SK-N-SH treated with all-trans-retinoic acid at 6 μM for 48 hours (cell line): ENCODE results near the gene ARHGAP12.

Experiments
- ARNTL ChIP-seq: fragments of 450-650 bp; formaldehyde crosslinking; IDR thresholded peaks from 2 replicates; pipeline ENCODE4 v1.5.0; 2020; ENCODE audit warnings: low read depth, mild to moderate bottlenecking, moderate library complexity, borderline replicate concordance
- BACH2 ChIP-seq: fragments of 250-450 bp; sonication (Bioruptor Pico); IDR thresholded peaks from 2 replicates; pipeline ENCODE4 v1.9.0; 2021; ENCODE audit warnings: mild to moderate bottlenecking, borderline replicate concordance
- GLIS3 ChIP-seq: fragments of 250-450 bp; sonication (Bioruptor Pico); IDR thresholded peaks from 2 replicates; pipeline ENCODE4 v1.5.0; 2020; ENCODE audit warnings: mild to moderate bottlenecking, moderate library complexity
- ISL1 ChIP-seq: fragments of 250-450 bp; sonication (Bioruptor Pico); IDR thresholded peaks from 2 replicates; pipeline ENCODE4 v2.1.2; 2022; ENCODE audit warnings: mild to moderate bottlenecking, moderate library complexity
- OSR1 ChIP-seq: fragments of 250-450 bp; sonication (Bioruptor Pico); IDR thresholded peaks from 2 replicates; pipeline ENCODE4 v1.8.0; 2022; ENCODE audit warnings: moderate library complexity, mild to moderate bottlenecking, inconsistent platforms
- RARB ChIP-seq: fragments of 250-450 bp; sonication (Bioruptor Pico); IDR thresholded peaks from 2 replicates; pipeline ENCODE4 v1.8.0; 2021; ENCODE audit warnings: mild to moderate bottlenecking, moderate library complexity
- ZFP3 ChIP-seq: fragments of 250-450 bp; sonication (Bioruptor Pico); IDR thresholded peaks from 2 replicates; pipeline ENCODE4 v1.5.0; 2020; ENCODE audit warnings: mild to moderate bottlenecking, moderate library complexity
- ZFP30 ChIP-seq: fragments of 450-650 bp; formaldehyde crosslinking; IDR thresholded peaks from 2 replicates; pipeline ENCODE4 v1.5.0; 2022; ENCODE audit warnings: mild to moderate bottlenecking, moderate library complexity
- TF ChIP-seq, protein P1 (sequence below): fragments of 250-450 bp; sonication (Bioruptor Pico); IDR thresholded peaks from 2 replicates; pipeline ENCODE4 v1.5.1; 2021; ENCODE audit warnings: mild to moderate bottlenecking, moderate library complexity
- TF ChIP-seq, protein P2 (sequence below): fragments of 250-450 bp; sonication (Bioruptor Pico); IDR thresholded peaks from 2 replicates; pipeline ENCODE4 v1.8.0; 2020; ENCODE audit warnings: mild to moderate bottlenecking, moderate library complexity, borderline replicate concordance
- TF ChIP-seq, protein P3 (sequence below): fragments of 250-450 bp; sonication (Bioruptor Pico); IDR thresholded peaks from 2 replicates; pipeline ENCODE4 v1.8.0; 2021; ENCODE audit warnings: low read depth, mild to moderate bottlenecking, moderate library complexity, borderline replicate concordance
- TF ChIP-seq, protein P4 (sequence below): fragments of 250-450 bp; sonication (Bioruptor Pico); IDR thresholded peaks from 2 replicates; pipeline ENCODE4 v1.5.0; 2020; ENCODE audit warnings: mild to moderate bottlenecking, moderate library complexity

DNA sequence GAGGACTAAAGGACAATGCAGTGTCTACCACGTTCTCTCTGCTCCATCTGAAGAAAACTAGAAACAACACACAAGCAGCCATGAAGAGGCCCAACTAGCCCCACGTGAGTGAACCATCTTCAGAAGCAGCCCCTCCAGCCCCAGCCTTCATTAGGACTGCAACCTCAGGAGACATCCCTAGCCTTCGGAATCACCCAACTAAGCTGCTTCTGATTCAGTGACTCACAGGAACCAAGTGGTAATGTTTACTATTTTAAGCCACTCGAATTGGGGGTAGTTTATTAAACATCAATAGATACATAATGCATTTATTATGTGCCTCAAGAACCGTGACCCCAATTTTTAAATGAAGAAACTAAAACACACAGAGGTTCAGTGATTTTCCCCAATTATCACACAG, 22.6 kb downstream of the ARHGAP12 start:
- TF ChIP-seq RARB (CRISPR knock-in tag), result no peak
- no peak for TF ChIP-seq ZFP30 (CRISPR knock-in tag)
- TF ChIP-seq ZFP3 (CRISPR knock-in tag), result no peak
- TF ChIP-seq OSR1 (CRISPR knock-in tag), result no peak
- TF ChIP-seq, protein P1, sequence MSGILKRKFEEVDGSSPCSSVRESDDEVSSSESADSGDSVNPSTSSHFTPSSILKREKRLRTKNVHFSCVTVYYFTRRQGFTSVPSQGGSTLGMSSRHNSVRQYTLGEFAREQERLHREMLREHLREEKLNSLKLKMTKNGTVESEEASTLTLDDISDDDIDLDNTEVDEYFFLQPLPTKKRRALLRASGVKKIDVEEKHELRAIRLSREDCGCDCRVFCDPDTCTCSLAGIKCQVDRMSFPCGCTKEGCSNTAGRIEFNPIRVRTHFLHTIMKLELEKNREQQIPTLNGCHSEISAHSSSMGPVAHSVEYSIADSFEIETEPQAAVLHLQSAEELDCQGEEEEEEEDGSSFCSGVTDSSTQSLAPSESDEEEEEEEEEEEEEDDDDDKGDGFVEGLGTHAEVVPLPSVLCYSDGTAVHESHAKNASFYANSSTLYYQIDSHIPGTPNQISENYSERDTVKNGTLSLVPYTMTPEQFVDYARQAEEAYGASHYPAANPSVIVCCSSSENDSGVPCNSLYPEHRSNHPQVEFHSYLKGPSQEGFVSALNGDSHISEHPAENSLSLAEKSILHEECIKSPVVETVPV (CRISPR knock-in tag), result no peak
- TF ChIP-seq, protein P2, sequence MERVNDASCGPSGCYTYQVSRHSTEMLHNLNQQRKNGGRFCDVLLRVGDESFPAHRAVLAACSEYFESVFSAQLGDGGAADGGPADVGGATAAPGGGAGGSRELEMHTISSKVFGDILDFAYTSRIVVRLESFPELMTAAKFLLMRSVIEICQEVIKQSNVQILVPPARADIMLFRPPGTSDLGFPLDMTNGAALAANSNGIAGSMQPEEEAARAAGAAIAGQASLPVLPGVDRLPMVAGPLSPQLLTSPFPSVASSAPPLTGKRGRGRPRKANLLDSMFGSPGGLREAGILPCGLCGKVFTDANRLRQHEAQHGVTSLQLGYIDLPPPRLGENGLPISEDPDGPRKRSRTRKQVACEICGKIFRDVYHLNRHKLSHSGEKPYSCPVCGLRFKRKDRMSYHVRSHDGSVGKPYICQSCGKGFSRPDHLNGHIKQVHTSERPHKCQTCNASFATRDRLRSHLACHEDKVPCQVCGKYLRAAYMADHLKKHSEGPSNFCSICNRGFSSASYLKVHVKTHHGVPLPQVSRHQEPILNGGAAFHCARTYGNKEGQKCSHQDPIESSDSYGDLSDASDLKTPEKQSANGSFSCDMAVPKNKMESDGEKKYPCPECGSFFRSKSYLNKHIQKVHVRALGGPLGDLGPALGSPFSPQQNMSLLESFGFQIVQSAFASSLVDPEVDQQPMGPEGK (CRISPR knock-in tag), result no peak
- TF ChIP-seq, protein P3, sequence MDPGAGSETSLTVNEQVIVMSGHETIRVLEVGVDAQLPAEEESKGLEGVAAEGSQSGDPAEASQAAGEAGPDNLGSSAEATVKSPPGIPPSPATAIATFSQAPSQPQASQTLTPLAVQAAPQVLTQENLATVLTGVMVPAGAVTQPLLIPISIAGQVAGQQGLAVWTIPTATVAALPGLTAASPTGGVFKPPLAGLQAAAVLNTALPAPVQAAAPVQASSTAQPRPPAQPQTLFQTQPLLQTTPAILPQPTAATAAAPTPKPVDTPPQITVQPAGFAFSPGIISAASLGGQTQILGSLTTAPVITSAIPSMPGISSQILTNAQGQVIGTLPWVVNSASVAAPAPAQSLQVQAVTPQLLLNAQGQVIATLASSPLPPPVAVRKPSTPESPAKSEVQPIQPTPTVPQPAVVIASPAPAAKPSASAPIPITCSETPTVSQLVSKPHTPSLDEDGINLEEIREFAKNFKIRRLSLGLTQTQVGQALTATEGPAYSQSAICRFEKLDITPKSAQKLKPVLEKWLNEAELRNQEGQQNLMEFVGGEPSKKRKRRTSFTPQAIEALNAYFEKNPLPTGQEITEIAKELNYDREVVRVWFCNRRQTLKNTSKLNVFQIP (CRISPR knock-in tag), result no peak
- no peak for TF ChIP-seq GLIS3
- TF ChIP-seq BACH2 (CRISPR knock-in tag), result no peak
- TF ChIP-seq, protein P4, sequence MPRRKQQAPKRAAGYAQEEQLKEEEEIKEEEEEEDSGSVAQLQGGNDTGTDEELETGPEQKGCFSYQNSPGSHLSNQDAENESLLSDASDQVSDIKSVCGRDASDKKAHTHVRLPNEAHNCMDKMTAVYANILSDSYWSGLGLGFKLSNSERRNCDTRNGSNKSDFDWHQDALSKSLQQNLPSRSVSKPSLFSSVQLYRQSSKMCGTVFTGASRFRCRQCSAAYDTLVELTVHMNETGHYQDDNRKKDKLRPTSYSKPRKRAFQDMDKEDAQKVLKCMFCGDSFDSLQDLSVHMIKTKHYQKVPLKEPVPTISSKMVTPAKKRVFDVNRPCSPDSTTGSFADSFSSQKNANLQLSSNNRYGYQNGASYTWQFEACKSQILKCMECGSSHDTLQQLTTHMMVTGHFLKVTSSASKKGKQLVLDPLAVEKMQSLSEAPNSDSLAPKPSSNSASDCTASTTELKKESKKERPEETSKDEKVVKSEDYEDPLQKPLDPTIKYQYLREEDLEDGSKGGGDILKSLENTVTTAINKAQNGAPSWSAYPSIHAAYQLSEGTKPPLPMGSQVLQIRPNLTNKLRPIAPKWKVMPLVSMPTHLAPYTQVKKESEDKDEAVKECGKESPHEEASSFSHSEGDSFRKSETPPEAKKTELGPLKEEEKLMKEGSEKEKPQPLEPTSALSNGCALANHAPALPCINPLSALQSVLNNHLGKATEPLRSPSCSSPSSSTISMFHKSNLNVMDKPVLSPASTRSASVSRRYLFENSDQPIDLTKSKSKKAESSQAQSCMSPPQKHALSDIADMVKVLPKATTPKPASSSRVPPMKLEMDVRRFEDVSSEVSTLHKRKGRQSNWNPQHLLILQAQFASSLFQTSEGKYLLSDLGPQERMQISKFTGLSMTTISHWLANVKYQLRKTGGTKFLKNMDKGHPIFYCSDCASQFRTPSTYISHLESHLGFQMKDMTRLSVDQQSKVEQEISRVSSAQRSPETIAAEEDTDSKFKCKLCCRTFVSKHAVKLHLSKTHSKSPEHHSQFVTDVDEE (CRISPR knock-in tag), result no peak
- no peak for TF ChIP-seq ARNTL
- TF ChIP-seq ISL1 (CRISPR knock-in tag), result no peak
